Kidney epithelial cell (primary cell): ENCODE results near the gene CFAP61. TPM values are rescaled to one million over a fixed set of nuclear protein-coding genes. Genes with fewer than 3 reads are reported as not detected.

ENCODE experiments used
- DNase-seq: peaks from one replicate; pipeline ENCODE4 v3.0.0-alpha.2; 2010; ENCODE audit warnings: low read depth
- H3K27me3 ChIP-seq: 2 replicates; pipeline ENCODE4 v1.6.0; 2011; ENCODE audit warnings: low read length; ENCODE audit not compliant: control insufficient read depth, insufficient read depth
- H3K36me3 ChIP-seq: 2 replicates; pipeline ENCODE4 v1.5.1; 2011; ENCODE audit warnings: low read length; ENCODE audit not compliant: control insufficient read depth, insufficient read depth
- H3K4me3 ChIP-seq: 2 replicates; pipeline ENCODE4 v1.5.1; 2011; ENCODE audit warnings: low read depth, mild to moderate bottlenecking, control low read depth, low read length
- CTCF ChIP-seq: IDR thresholded peaks from 2 replicates; pipeline ENCODE4 v1.5.1; 2011; ENCODE audit warnings: mild to moderate bottlenecking, moderate library complexity, low read length, control low read depth, inconsistent platforms; ENCODE audit not compliant: insufficient read depth, poor library complexity, severe bottlenecking
- total RNA-seq: library from RNA; depleted of rRNA; stranded (reverse); fragments of >200 nt; gene quantifications from 2 replicates; pipeline ENCODE4 v1.2.3, GENCODE V29; 2015

CFAP61 gene
- total RNA-seq, 1 donor from 2014 or later = not detected

- no peak for DNase-seq
- Histone ChIP-seq H3K36me3 (no peaks in the 10 kb centered on the region), H3K27me3 (no peaks in the 10 kb centered on the region), H3K4me3 (no peak overlapping the region)
- TF ChIP-seq CTCF = no peak
These were observed 243.5 kb downstream of the CFAP61 start for GRCh38 chr20:20295621-20296498.

GRCh38 chr20:20297181-20297580, 244.8 kb downstream of the CFAP61 start:
- TF ChIP-seq CTCF = no peak
- H3K4me3 ChIP-seq = no peak overlapping the region
- DNase-seq = no peak
- no peaks in the 10 kb centered on the region for H3K36me3 ChIP-seq
- no peaks in the 10 kb centered on the region for H3K27me3 ChIP-seq

GRCh38 chr20:20297752-20298151, 245.4 kb downstream of the CFAP61 start:
- H3K4me3 ChIP-seq = no peak overlapping the region
- DNase-seq = no peak
- no peaks in the 10 kb centered on the region for H3K36me3 ChIP-seq
- H3K27me3 ChIP-seq = no peaks in the 10 kb centered on the region
- no peak for TF ChIP-seq CTCF

- TF ChIP-seq CTCF = no peak
- no peak for DNase-seq
- H3K4me3 ChIP-seq = no peak overlapping the region
- H3K36me3 ChIP-seq = no peaks in the 10 kb centered on the region
- no peaks in the 10 kb centered on the region for H3K27me3 ChIP-seq
These were observed 247.6 kb downstream of the CFAP61 start for GRCh38 chr20:20299904-20300303.

- Histone ChIP-seq H3K36me3 (no peaks in the 10 kb centered on the region), H3K4me3 (no peak overlapping the region), H3K27me3 (no peaks in the 10 kb centered on the region)
- no peak for DNase-seq
- no peak for TF ChIP-seq CTCF
These were observed 251.0 kb downstream of the CFAP61 start for GRCh38 chr20:20303320-20303719.

- TF ChIP-seq CTCF = no peak
- Histone ChIP-seq H3K4me3 (no peak overlapping the region), H3K27me3 (no peaks in the 10 kb centered on the region), H3K36me3 (no peaks in the 10 kb centered on the region)
- DNase-seq = no peak
These were observed 251.4 kb downstream of the CFAP61 start for GRCh38 chr20:20303742-20304141.
